ACC112 (cell line): Measurements from ENCODE around the gene MATCAP1.

Experiments
- H2AFZ ChIP-seq: fragments of 200-600 bp; sonication (generic); one replicate; pipeline ENCODE4 v1.6.0; 2017; ENCODE audit warnings: antibody characterized with exemption, low read length; ENCODE audit not compliant: unreplicated experiment
- H3K27ac ChIP-seq: fragments of 200-600 bp; sonication (generic); 2 replicates; pipeline ENCODE4 v1.5.1; 2014; ENCODE audit warnings: low read depth, mild to moderate bottlenecking, antibody characterized with exemption, low read length, moderate library complexity
- H3K27me3 ChIP-seq: fragments of 200-600 bp; sonication (generic); 2 replicates; pipeline ENCODE4 v1.6.1; 2014; ENCODE audit warnings: mild to moderate bottlenecking, antibody characterized with exemption, low read length, moderate library complexity, mixed read lengths; ENCODE audit not compliant: insufficient read depth
- H3K36me3 ChIP-seq: fragments of 200-600 bp; sonication (generic); 2 replicates; pipeline ENCODE4 v1.6.1; 2016; ENCODE audit warnings: mild to moderate bottlenecking, antibody characterized with exemption, low read length, moderate library complexity, mixed read lengths; ENCODE audit not compliant: insufficient read depth
- H3K4me1 ChIP-seq: fragments of 200-600 bp; sonication (generic); one replicate; pipeline ENCODE4 v1.6.1; 2016; ENCODE audit warnings: low read length, mixed read lengths; ENCODE audit not compliant: insufficient read depth, unreplicated experiment, control insufficient read depth
- H3K4me3 ChIP-seq: fragments of 200-600 bp; sonication (generic); 2 replicates; pipeline ENCODE4 v1.5.1; 2014; ENCODE audit warnings: mild to moderate bottlenecking, low read depth, low read length
- H3K79me2 ChIP-seq: fragments of 200-600 bp; sonication (generic); one replicate; pipeline ENCODE4 v1.6.0; 2016; ENCODE audit warnings: low read length; ENCODE audit not compliant: control insufficient read depth, unreplicated experiment, insufficient read depth

The MATCAP1 gene

GRCh38 chr16:67169642-67170167 is 14.1 kb downstream of the MATCAP1 start:
- peaks cover 3% of the 10 kb centered on the region for H3K79me2 ChIP-seq
- H2AFZ ChIP-seq = peak overlapping the region; percentile 90
- H3K27ac ChIP-seq = peak overlapping the region; percentile 90
- peaks cover 28% of the 10 kb centered on the region for H3K4me1 ChIP-seq
- peak overlapping the region; percentile 80 for H3K4me3 ChIP-seq
- H3K27me3 ChIP-seq = no peaks in the 10 kb centered on the region
- no peaks in the 10 kb centered on the region for H3K36me3 ChIP-seq

GRCh38 chr16:67169011-67169451 is 14.7 kb downstream of the MATCAP1 start:
- Histone ChIP-seq H3K36me3 (no peaks in the 10 kb centered on the region), H3K27ac (no peak overlapping the region), H2AFZ (no peak overlapping the region), H3K79me2 (peaks cover 3% of the 10 kb centered on the region), H3K4me1 (peaks cover 23% of the 10 kb centered on the region), H3K27me3 (no peaks in the 10 kb centered on the region), H3K4me3 (no peak overlapping the region)

DNA sequence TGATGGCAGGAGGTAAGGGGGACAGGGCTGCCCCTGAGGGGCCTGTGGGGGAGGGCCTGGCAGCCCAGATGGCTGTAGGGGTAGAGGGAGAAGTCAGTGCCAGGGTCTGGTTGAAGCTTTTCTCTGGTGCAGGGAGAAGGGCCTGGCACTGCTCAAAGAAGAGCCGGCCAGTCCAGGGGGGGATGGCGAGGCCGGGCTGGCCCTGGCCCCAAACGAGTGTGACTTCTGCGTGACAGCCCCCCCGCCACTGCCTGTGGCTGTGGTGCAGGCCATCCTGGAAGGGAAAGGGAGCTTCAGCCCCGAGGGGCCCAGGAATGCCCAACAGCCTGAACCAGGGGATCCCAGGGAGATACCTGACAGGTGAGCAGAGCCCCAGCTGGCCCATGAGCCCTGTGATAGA is 16.2 kb downstream of the MATCAP1 start:
- no peak overlapping the region for H3K4me3 ChIP-seq
- no peak overlapping the region for H2AFZ ChIP-seq
- peaks cover 14% of the 10 kb centered on the region for H3K4me1 ChIP-seq
- H3K27ac ChIP-seq = no peak overlapping the region
- H3K36me3 ChIP-seq = no peaks in the 10 kb centered on the region
- H3K27me3 ChIP-seq = no peaks in the 10 kb centered on the region
- peaks cover 3% of the 10 kb centered on the region for H3K79me2 ChIP-seq

GRCh38 chr16:67166598-67167168 is 17.1 kb downstream of the MATCAP1 start:
- Histone ChIP-seq H2AFZ (no peak overlapping the region), H3K27me3 (no peaks in the 10 kb centered on the region), H3K4me1 (peaks cover 14% of the 10 kb centered on the region)

GRCh38 chr16:67166110-67166547 is 17.6 kb downstream of the MATCAP1 start:
- Histone ChIP-seq H3K4me1 (peaks cover 9% of the 10 kb centered on the region), H3K27me3 (no peaks in the 10 kb centered on the region)

More at GRCh38 chr16:67166598-67167168, 17.1 kb downstream of the MATCAP1 start:
- H3K27ac ChIP-seq = no peak overlapping the region
- H3K4me3 ChIP-seq = no peak overlapping the region
- no peaks in the 10 kb centered on the region for H3K36me3 ChIP-seq
- peaks cover under 1% of the 10 kb centered on the region for H3K79me2 ChIP-seq

GRCh38 chr16:67165121-67166078 is 18.4 kb downstream of the MATCAP1 start:
- no peaks in the 10 kb centered on the region for H3K27me3 ChIP-seq
- H3K79me2 ChIP-seq = no peaks in the 10 kb centered on the region
- no peak overlapping the region for H2AFZ ChIP-seq
- no peak overlapping the region for H3K4me3 ChIP-seq
- peaks cover 4% of the 10 kb centered on the region for H3K4me1 ChIP-seq
- H3K36me3 ChIP-seq = no peaks in the 10 kb centered on the region
- H3K27ac ChIP-seq = no peak overlapping the region

More at GRCh38 chr16:67166110-67166547, 17.6 kb downstream of the MATCAP1 start:
- H3K79me2 ChIP-seq = no peaks in the 10 kb centered on the region
- no peak overlapping the region for H3K4me3 ChIP-seq
- H3K36me3 ChIP-seq = no peaks in the 10 kb centered on the region
- H2AFZ ChIP-seq = no peak overlapping the region
- no peak overlapping the region for H3K27ac ChIP-seq

DNA sequence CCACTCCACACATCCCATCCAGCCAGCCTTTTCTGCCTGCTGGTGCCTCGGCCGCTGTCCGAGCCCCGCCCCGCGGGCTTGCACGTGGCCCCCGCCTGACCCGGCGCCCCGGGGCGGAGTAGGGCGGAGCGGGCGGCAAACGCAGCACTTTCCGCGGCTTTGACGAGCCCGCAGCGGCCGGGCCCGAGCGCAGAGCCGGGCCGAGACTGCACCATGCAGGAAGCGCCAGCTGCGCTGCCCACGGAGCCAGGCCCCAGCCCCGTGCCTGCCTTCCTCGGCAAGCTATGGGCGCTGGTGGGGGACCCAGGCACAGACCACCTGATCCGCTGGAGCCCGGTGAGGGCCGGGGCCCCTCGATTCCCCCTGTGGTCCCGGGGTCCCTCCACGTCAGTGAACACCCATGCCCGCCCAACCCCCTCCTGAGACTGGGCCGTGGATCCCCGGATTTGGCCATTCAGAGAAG is 19.1 kb downstream of the MATCAP1 start, which contains the start of gene HSF4:
Gene HSF4 (plus strand): TSS at position 147 of the 463 bp plus-strand sequence. CDS start 67 bp downstream, at position 214.
- Histone ChIP-seq H3K79me2 (no peaks in the 10 kb centered on the region), H3K4me3 (0 out of 2 replicates have a peak within 1 kb of the TSS, but pooled peaks have one; percentile 14), H3K36me3 (no peaks in the 10 kb centered on the region), H2AFZ (no peak within 1 kb of the TSS), H3K27ac (no peak within 1 kb of the TSS), H3K4me1 (peaks cover 4% of the 10 kb centered on the region), H3K27me3 (no peaks in the 10 kb centered on the region)

DNA sequence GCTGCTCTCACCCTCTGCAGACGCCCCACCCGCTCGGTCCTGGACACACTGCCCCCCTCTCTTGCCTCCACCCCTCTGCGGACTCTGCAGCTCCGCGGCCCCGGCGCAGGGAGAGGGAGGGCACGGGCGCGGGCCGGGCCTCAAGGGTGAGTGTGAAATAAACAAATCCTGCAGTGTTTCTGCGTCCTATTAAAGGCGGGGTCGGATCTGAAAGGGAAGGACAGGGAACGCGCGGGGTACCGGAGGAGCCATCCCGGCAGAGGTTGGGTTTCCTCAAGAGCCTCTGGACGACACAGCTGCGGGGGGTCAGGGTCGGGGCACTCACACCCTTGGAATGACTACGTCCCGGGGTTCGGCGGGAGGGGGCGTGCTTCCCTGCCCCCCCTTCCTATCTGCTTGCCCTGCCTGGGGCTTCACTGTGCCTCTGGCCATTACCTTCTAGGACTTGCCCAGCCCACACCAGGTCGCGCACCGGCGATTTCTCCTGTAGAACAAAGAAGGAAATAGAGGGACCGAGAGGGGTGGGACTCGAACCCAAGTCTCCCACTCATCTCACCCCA is 19.7 kb downstream of the MATCAP1 start:
- peaks cover 2% of the 10 kb centered on the region for H3K4me1 ChIP-seq
- H3K4me3 ChIP-seq = 0 out of 2 replicates have a peak overlapping the region, but pooled peaks have one; percentile 14
- no peak overlapping the region for H3K27ac ChIP-seq
- H3K27me3 ChIP-seq = no peaks in the 10 kb centered on the region
- H3K36me3 ChIP-seq = no peaks in the 10 kb centered on the region
- no peaks in the 10 kb centered on the region for H3K79me2 ChIP-seq
- H2AFZ ChIP-seq = no peak overlapping the region

DNA sequence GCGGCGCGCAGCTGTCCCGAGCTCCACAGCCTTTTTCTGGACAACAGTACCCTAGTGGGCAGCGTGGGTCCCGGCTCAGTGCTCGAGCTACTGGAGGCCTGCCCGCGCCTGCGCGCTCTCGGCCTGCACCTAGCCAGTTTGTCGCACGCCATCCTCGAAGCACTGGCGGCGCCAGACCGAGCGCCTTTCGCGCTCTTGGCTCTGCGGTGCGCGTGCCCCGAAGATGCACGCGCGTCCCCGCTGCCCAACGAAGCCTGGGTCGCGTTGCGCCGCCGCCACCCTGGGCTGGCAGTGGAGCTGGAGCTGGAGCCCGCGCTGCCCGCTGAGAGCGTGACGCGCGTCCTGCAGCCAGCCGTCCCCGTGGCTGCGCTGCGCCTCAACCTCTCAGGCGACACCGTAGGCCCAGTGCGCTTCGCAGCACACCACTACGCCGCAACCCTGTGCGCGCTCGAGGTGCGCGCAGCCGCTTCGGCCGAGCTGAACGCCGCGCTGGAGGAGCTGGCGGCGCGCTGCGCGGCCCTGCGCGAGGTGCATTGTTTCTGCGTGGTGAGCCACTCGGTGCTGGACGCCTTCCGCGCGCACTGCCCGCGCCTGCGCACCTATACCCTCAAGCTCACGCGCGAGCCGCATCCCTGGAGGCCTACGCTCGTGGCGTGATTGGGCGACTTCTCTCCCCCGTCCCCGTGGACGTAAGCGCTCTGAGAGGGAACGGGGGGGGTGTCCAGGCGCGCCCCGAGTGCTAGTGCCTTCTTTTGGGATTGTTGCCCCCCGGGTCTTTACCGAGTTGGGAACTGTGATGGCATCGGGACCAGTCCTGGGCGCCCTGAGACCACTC is 20.4 kb downstream of the MATCAP1 start:
- H3K4me1 ChIP-seq = no peaks in the 10 kb centered on the region
- no peaks in the 10 kb centered on the region for H3K36me3 ChIP-seq
- H3K4me3 ChIP-seq = no peak overlapping the region
- no peak overlapping the region for H2AFZ ChIP-seq
- no peaks in the 10 kb centered on the region for H3K27me3 ChIP-seq
- no peaks in the 10 kb centered on the region for H3K79me2 ChIP-seq
- H3K27ac ChIP-seq = no peak overlapping the region
